Nephron progenitor cell (in vitro differentiated cells): ENCODE data around the gene PC.

Source experiments
- DNase-seq: peaks from one replicate; pipeline ENCODE4 v3.0.0; 2021
- H3K27ac Mint-ChIP-seq: 2 replicates; pipeline ENCODE4 v1.8.0; 2021; ENCODE audit warnings: mild to moderate bottlenecking, moderate library complexity, mixed read lengths
- H3K27me3 Mint-ChIP-seq: 2 replicates; pipeline ENCODE4 v1.8.0; 2021; ENCODE audit warnings: mild to moderate bottlenecking, low read depth, mixed read lengths; ENCODE audit not compliant: poor library complexity
- H3K36me3 Mint-ChIP-seq: 2 replicates; pipeline ENCODE4 v1.8.0; 2021; ENCODE audit warnings: low read depth, mixed read lengths
- H3K4me1 Mint-ChIP-seq: 2 replicates; pipeline ENCODE4 v1.8.0; 2021; ENCODE audit warnings: mixed read lengths
- H3K4me3 Mint-ChIP-seq: 2 replicates; pipeline ENCODE4 v1.8.0; 2021; ENCODE audit warnings: mild to moderate bottlenecking, moderate library complexity, mixed read lengths
- H3K9me3 Mint-ChIP-seq: 2 replicates; pipeline ENCODE4 v1.8.0; 2021; ENCODE audit warnings: mild to moderate bottlenecking, moderate library complexity, mixed read lengths
- TF ChIP-seq, protein P1 (sequence below): fragments of 200-600 bp; sonication (generic); IDR thresholded peaks from 2 replicates; pipeline ENCODE4 v1.5.0; 2021; ENCODE audit warnings: antibody characterized with exemption

Gene PC

DNA sequence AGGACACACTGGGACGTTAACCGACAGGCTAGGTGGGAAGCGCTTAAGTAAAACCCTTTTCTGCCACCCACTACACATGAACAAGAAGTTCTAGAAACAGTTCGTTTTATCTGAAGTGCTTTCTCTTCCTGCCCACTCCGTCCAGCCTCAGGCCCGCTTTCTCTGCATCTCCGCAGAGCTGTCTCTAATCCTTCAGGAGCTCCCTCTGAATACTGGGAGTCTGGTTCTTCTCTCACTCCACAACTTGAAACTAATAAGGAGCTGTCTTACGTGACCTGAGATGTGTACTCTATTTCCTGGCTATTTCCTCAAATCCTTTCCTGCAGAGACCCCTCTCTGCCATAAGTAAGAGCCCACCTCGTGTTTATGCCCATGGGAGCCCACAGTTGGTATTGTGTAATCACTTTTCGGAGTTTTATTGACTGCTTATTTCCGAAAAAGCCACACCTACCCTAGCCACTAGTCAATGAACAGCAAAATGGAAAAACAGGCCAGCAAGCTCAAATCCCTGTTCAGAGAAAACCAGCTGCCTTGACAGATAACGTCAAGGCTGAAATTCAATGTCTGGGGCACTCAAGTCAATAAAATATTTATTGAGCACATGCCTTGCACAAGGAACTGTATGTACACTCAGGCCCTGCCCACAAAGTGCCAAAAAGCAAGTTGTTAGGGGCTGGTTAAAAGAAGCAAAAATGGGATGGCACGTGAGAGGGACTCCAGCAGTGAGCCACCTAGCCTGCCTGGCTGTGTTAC, 4.9 kb downstream of the PC start:
- TF ChIP-seq, protein P1, sequence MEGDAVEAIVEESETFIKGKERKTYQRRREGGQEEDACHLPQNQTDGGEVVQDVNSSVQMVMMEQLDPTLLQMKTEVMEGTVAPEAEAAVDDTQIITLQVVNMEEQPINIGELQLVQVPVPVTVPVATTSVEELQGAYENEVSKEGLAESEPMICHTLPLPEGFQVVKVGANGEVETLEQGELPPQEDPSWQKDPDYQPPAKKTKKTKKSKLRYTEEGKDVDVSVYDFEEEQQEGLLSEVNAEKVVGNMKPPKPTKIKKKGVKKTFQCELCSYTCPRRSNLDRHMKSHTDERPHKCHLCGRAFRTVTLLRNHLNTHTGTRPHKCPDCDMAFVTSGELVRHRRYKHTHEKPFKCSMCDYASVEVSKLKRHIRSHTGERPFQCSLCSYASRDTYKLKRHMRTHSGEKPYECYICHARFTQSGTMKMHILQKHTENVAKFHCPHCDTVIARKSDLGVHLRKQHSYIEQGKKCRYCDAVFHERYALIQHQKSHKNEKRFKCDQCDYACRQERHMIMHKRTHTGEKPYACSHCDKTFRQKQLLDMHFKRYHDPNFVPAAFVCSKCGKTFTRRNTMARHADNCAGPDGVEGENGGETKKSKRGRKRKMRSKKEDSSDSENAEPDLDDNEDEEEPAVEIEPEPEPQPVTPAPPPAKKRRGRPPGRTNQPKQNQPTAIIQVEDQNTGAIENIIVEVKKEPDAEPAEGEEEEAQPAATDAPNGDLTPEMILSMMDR, result no peak
- no peak overlapping the region for H3K4me3 Mint-ChIP-seq
- peaks cover 8% of the 10 kb centered on the region for H3K36me3 Mint-ChIP-seq
- DNase-seq, result no peak
- H3K27ac Mint-ChIP-seq, result peak overlapping the region; percentile 70
- H3K9me3 Mint-ChIP-seq, result no peaks in the 10 kb centered on the region
- peaks cover 62% of the 10 kb centered on the region for H3K4me1 Mint-ChIP-seq
- H3K27me3 Mint-ChIP-seq, result no peaks in the 10 kb centered on the region

DNA sequence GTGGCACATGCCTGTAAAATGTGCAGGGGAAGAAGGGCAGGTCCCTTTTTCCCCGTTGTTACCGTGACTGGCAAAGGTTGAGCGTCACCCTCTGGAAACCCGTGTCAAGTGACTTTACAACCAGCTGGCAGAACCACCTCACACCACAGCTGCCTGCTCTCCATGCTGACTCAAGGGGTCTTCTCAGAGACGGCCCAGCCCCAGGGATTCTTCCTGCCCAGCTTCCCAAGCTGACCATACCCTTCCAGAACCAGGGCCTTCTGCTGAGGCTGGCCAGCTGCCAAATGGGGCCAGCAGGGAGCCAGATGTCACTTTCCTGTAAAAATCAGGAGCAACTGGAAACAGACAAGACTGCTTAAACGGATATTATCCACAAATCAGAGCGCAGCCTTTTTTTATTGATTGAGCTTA, 6.3 kb downstream of the PC start:
- TF ChIP-seq, protein P1, result no peak
- DNase-seq, result no peak
- Mint-ChIP-seq H3K27ac (no peak overlapping the region), H3K27me3 (no peaks in the 10 kb centered on the region), H3K36me3 (peaks cover 15% of the 10 kb centered on the region), H3K4me3 (no peak overlapping the region), H3K4me1 (peaks cover 59% of the 10 kb centered on the region), H3K9me3 (no peaks in the 10 kb centered on the region)

DNA sequence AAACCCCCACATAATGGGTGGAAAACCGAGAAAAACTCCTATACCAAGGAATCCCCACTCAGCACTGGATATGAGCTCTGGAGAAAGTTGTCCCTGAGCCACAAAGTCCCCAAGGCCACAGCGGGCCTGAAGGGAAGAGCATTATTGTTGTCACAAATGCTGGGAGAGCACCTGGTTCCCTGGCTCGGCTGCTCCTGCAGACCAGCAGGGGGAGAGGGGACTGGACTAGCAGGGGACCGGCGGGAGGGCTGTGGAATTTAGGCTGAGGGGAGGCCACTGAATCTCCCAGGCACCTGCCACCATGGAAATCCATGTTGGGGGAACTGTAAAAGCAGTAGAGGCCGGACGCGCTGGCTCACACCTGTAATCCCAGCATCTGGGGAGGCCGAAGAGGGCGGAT, 7.0 kb downstream of the PC start:
- Mint-ChIP-seq H3K4me3 (no peak overlapping the region), H3K27me3 (no peaks in the 10 kb centered on the region)

DNA sequence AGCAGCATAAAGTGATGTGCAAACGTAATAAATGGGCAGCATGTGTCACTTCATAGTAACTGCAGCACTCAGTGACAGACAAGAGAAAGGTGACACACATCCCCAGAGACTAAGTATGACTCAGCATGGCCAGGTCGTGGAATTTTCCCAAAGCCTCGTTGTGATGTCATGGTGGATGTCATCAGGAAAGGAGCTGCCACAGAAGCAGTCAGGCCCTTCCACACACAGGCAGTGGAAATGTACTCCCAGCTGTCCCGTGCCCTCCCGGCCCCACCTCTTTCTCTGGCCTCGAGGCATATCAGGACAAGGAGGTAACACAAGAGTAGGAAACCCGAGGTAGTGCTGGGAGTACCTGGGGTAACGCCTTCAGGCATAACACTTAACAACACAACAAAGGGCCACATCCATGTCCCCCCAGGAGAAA, 8.1 kb downstream of the PC start:
- TF ChIP-seq, protein P1, result no peak
- Mint-ChIP-seq H3K9me3 (no peaks in the 10 kb centered on the region), H3K27me3 (no peaks in the 10 kb centered on the region)

More for the DNA sequence above, 7.0 kb downstream of the PC start:
- Mint-ChIP-seq H3K27ac (no peak overlapping the region), H3K4me1 (peaks cover 51% of the 10 kb centered on the region), H3K9me3 (no peaks in the 10 kb centered on the region), H3K36me3 (peaks cover 23% of the 10 kb centered on the region)
- DNase-seq, result no peak
- TF ChIP-seq, protein P1, result no peak

DNA sequence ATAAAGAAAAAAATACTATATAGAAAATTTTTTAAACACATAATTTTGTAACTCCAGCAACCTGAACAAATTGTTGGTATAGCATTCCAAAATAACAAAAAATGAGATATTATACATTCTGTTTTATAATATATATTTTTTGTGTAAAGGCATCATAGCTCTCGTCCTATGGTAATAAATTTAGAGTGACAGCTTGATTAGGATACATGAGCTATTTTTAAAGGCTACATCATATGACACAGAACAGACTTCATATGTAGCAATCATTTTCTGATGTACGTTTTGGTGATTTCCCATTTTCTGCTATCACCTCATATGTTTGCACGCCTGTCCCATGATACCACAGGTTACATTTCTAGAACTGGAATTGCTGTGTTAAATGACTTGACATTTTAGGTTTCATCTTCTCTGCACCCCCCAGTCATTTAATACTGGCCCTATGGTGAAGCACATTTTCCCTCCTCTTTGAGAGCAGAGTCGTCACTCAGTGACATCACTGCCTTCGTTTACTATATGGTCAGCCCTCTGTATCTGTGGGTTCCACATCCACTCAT, 19.5 kb downstream of the PC start:
- peaks cover 20% of the 10 kb centered on the region for H3K4me1 Mint-ChIP-seq
- H3K27me3 Mint-ChIP-seq, result peaks cover 6% of the 10 kb centered on the region
- H3K9me3 Mint-ChIP-seq, result peaks cover 15% of the 10 kb centered on the region
- H3K4me3 Mint-ChIP-seq, result no peak overlapping the region
- no peak for DNase-seq
- TF ChIP-seq, protein P1, result no peak
- no peak overlapping the region for H3K27ac Mint-ChIP-seq
- H3K36me3 Mint-ChIP-seq, result peaks cover 35% of the 10 kb centered on the region

More for the DNA sequence above, 8.1 kb downstream of the PC start:
- Mint-ChIP-seq H3K4me3 (no peak overlapping the region), H3K27ac (peak overlapping the region; percentile 85), H3K4me1 (peaks cover 46% of the 10 kb centered on the region), H3K36me3 (peaks cover 23% of the 10 kb centered on the region)
- peak; percentile 28 for DNase-seq
